T-helper 1 cell treated with Interleukin-12 subunit alpha and Interleukin-12 subunit beta and Interleukin-4 antibody, amounts not matched to agents 30 ng/mL and 1 ng/mL, for 36 hours (primary cell): Measurements from ENCODE around the gene SGK2. TPM values are rescaled to one million over a fixed set of nuclear protein-coding genes. Genes with fewer than 3 reads are reported as not detected.
"Not testable (repeated sequence)": the region's sequence is repeated elsewhere in the genome, so short reads cannot be mapped to it uniquely, and the experiment has no call there.

ENCODE experiments used
- intact Hi-C: fragments of 100-400 bp; cut with micrococcal nuclease; formaldehyde crosslinking; loops from one replicate; pipeline ENCODE4 v1.15.1; 2024
- total RNA-seq: library from RNA; stranded (reverse); gene quantifications from 2 replicates; pipeline ENCODE4 v1.2.3, GENCODE V29; 2022

Gene SGK2
- total RNA-seq, 1 donor from 2014 or later, result not detected

- intact Hi-C loops, result no loop called here
These were observed 4.6 kb downstream of the SGK2 start for GRCh38 chr20:43563429-43563828.

DNA sequence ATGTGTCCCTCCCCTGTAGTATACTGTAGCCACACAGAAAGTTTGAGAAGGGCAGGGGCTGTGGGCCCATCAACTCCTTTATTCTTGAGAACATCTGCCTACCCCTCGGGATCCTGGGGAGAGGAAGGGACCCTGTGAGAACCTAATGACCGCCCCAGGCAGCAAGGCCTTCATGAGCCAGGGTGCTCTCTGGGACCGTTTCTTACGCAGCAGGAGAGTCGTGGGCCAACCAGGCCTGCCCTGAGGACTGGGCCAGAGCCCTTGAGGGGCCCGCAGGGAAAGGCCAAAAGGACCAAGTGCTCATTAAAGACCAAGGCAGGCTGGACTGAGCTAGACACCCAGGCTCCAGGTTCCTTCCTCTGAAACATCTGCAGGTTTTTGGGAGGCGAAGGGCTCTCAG is 5.2 kb downstream of the SGK2 start:
- intact Hi-C loops, result no loop called here

GRCh38 chr20:43564455-43564854 is 5.6 kb downstream of the SGK2 start:
- intact Hi-C loops, result no loop called here

DNA sequence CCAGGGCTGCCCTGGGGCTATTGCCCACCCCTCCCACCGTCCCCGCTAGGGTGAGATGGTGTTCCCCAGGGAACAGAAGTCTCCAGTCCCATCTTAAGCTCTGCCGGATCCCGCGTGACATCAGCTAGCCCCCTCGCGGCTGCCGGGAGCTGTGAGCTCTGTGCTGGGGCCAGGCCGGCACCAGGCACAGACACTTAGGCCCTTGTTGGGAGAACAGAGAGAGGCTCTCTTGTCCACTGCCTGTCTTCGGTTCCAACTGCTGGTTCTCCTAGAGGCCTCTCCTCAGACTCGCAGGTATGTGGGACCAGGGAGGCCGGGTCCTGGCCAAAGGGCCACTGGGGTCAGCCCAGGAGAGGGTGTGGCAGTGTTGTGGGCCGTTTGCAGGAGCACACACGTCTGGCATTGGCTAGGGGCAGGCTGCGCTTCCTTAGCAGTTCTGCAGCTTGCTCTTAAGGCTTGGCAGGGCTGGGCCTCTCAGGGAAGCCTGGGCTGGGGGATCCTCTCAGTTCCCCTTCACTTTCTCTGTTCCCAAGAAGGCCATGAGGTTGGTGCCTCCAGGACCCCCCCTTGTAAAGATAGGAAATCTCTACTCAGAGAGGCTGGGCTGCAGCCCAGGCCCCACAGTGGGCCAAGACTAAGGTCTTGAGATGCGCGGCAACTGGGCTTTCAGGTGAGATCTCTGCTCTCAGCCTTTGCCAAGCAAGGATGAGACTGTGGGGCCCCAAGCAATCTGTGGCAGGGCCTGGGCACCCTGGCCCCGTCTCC is 6.3 kb downstream of the SGK2 start:
- intact Hi-C loops, result no loop called here

GRCh38 chr20:43565758-43566104 is 6.9 kb downstream of the SGK2 start:
- intact Hi-C loops, result no loop called here

- intact Hi-C loops, result no loop called here
These were observed 8.7 kb downstream of the SGK2 start for GRCh38 chr20:43567477-43567876.

DNA sequence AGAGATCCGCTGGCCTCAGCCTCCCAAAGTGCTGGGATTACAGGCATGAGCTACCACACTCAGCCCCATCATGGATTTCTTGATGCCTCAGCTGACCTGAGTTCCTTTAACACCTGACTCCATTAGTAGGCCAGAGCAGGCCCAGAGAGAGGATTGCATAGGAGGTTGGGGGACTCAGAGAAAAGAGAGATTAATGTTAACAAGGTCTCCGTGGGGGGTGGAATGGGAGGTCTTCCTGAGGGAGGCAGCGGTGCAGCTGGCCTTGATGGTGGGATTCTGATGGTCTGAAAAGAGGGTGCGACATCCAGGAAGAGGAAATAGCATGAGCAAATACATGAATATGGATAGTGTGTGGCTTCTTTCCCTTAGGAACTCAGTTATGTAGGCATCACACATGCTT is 9.9 kb downstream of the SGK2 start:
- intact Hi-C loops, result no loop called here

GRCh38 chr20:43569282-43569681 is 10.5 kb downstream of the SGK2 start:
- intact Hi-C loops, result no loop called here

DNA sequence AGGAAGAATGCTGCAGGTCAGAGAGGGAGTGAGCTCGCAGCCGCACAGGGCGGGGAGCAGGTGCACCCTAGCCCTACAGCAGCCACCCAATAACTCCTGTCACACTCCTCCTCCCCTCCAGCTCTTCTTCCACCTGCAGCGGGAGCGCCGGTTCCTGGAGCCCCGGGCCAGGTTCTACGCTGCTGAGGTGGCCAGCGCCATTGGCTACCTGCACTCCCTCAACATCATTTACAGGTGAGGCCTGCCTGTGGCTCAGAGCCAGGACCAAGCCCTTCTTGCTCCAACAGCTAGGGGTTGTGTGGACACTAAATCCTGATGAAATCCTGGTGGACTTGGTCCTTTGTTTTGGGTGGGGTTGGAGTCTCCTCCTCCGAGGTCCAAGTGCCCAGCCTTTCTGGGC is 11.7 kb downstream of the SGK2 start:
- intact Hi-C loops, result no loop called here

DNA sequence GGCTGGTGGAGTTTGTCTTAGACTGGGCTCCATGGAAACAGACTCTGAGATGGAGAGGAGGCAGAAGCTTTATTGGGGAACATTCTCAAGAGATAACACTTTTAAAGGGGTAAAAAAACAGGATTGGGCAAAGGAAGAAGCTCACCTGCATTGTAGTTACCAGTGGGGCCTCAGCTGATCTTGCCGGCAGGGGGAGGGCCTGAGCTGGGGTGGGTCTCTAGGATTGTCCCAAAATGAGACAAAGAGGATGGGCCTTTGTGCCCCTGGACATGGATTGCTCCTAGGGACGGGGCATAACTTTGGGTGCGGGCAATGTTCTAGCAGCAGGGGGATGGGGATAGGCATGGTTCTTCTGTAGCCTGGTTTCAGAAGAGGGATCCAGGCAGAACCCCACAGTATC is 12.5 kb downstream of the SGK2 start:
- intact Hi-C loops, result no loop called here

DNA sequence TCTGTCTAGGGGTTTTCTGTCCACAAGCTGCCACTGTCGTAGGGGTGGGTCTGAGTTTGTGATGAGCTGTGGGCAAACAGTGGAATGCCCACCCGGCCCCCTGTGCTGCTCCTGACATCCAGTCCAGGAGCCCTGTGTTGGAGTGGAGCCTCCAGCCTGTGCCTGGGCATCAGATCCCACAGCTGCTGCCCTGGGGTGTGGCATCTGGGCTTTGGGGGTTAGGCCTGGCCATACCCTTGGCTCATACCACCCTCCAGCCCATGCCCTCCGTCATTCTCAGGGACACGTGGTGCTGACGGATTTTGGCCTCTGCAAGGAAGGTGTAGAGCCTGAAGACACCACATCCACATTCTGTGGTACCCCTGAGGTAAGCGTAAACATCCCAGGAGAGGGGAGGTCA is 12.9 kb downstream of the SGK2 start:
- intact Hi-C loops, result no loop called here

GRCh38 chr20:43572891-43573290 is 14.1 kb downstream of the SGK2 start:
- intact Hi-C loops, result no loop called here

DNA sequence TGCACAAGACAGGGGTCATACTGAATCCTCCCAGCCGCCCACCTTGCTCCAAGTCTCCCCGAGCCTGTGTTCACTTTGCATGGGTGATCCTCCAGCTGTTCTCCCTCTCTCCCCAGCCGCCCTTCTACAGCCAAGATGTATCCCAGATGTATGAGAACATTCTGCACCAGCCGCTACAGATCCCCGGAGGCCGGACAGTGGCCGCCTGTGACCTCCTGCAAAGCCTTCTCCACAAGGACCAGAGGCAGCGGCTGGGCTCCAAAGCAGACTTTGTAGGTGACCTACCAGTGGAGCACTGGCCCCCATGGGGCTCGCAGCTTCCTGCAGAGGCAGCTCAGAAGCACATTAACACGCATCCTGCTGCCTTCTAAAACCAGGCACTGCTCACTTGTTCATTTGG is 17.3 kb downstream of the SGK2 start:
- intact Hi-C loops, result no loop called here

- intact Hi-C loops, result no loop called here
These were observed 21.3 kb downstream of the SGK2 start for GRCh38 chr20:43579861-43580793.

- intact Hi-C loops, result no loop called here
These were observed 24.5 kb downstream of the SGK2 start for GRCh38 chr20:43583133-43583864.

- intact Hi-C loops, result no loop called here
These were observed 25.2 kb downstream of the SGK2 start for GRCh38 chr20:43583982-43584432.

- intact Hi-C loops, result no loop called here
These were observed 25.8 kb downstream of the SGK2 start for GRCh38 chr20:43584448-43585136.

- intact Hi-C loops, result no loop called here
These were observed 27.8 kb downstream of the SGK2 start for GRCh38 chr20:43586641-43587040.

DNA sequence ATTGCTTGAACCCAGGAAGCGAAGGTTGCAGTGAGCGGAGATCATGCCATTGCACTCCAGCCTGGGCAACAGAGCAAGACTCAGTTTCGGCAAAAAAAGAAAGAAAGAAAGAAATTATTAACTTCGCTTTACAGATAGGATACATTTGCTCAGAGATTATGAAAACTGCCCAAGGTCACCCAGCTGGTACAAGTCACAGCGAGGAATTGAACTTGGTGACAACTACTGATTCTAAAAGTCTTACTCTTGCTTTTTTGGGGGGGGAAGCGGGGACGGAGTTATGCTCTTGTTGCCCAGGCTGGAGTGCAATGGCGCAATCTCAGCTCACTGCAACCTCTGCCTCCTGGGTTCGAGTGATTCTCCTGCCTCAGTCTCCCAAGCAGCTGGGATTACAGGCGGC is 29.7 kb downstream of the SGK2 start:
- intact Hi-C loops, result not testable (repeated sequence)

DNA sequence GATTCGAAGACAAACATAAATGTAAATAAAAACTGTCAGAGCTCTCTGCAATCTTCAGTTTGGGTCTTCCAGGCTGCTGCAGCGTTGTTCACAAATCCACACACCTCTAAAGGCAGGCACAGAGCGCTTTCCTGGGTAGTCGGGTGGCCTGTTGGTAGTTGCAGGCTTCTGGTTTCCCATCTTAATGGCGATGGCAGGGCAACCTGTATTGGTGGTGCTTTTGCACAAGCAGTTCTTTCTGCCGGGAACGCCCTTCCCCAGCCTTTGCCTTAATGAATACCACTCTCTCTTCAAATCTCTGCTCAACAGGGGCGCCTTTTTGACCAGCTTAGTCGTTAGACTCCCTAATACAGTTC is 31.2 kb downstream of the SGK2 start:
- intact Hi-C loops, result loop anchor here (1.0 to 10.0 kb wide), 11 partner anchors 76 to 1897 kb away; partner anchors contain the start of genes MYBL2, OSER1, SRSF6 and YWHAB
